Immature natural killer cell (primary cell): ENCODE data around the gene SBSN. TPM values are rescaled to one million over a fixed set of nuclear protein-coding genes. Genes with fewer than 3 reads are reported as not detected.
A peak's percentile ranks its signal among the peaks of the same experiment; 100 is the strongest.

Experiments used
- DNase-seq, 3 donors: peaks; one replicate each; pipeline ENCODE4 v3.0.0; 2022; ENCODE audit warnings: mixed read lengths in 1 of 3
- H3K27ac Mint-ChIP-seq, 6 donors: one replicate each; pipeline ENCODE4 v1.8.0; 2020; ENCODE audit warnings: mixed read lengths in 6 of 6, mild to moderate bottlenecking in 5 of 6, inconsistent platforms in 4 of 6, moderate library complexity in 3 of 6
- H3K27me3 Mint-ChIP-seq, 3 donors: one replicate each; pipeline ENCODE4 v1.8.0; 2020 to 2021; ENCODE audit warnings: low read depth in 3 of 3, mild to moderate bottlenecking in 3 of 3, mixed read lengths in 3 of 3, moderate library complexity in 3 of 3, inconsistent platforms in 1 of 3
- H3K36me3 Mint-ChIP-seq, 3 donors: one replicate each; pipeline ENCODE4 v1.8.0; 2020; ENCODE audit warnings: mixed read lengths in 3 of 3, inconsistent platforms in 2 of 3, mild to moderate bottlenecking in 2 of 3
- H3K4me1 Mint-ChIP-seq, 2 donors: one replicate each; pipeline ENCODE4 v1.8.0; 2020; ENCODE audit warnings: inconsistent platforms in 2 of 2, mild to moderate bottlenecking in 2 of 2, mixed read lengths in 2 of 2, moderate library complexity in 1 of 2
- H3K4me3 Mint-ChIP-seq, 5 donors: one replicate each; pipeline ENCODE4 v1.8.0; 2020; ENCODE audit warnings: mild to moderate bottlenecking in 5 of 5, mixed read lengths in 5 of 5, inconsistent platforms in 3 of 5, moderate library complexity in 3 of 5
- H3K9me3 Mint-ChIP-seq, 6 donors: one replicate each; pipeline ENCODE4 v1.8.0; 2020; ENCODE audit warnings: mild to moderate bottlenecking in 6 of 6, mixed read lengths in 6 of 6, inconsistent platforms in 4 of 6, moderate library complexity in 3 of 6
- polyA plus RNA-seq, 3 donors: library from polyadenylated mRNA; unstranded; fragments of 300-500 nt; fragmentation: Illumina TruSeq; gene quantifications; one replicate each; pipeline ENCODE4 v1.2.3, GENCODE V29; 2021

The SBSN gene
- polyA plus RNA-seq, 3 donors from 2014 or later = not detected

- Mint-ChIP-seq H3K4me1 (peaks cover 15 to 18% of the 10 kb centered on the region in 2 donors), H3K36me3 (peaks cover 0 to 4% (median 0%) of the 10 kb centered on the region in 3 donors), H3K27ac (no peak overlapping the region), H3K4me3 (no peak overlapping the region), H3K9me3 (no peaks in the 10 kb centered on the region), H3K27me3 (peaks cover 7 to 9% (median 8%) of the 10 kb centered on the region in 3 donors)
- DNase-seq = no peak
Measured at GRCh38 chr19:35549879-35550523, 21.9 kb upstream of the SBSN start.

- DNase-seq = peak; percentile 60 to 65 (median 61)
- Mint-ChIP-seq H3K9me3 (no peaks in the 10 kb centered on the region), H3K27ac (peak overlapping the region in 4 of 6 donors; percentile 53 to 79 (median 72)), H3K4me3 (no peak overlapping the region), H3K27me3 (peaks cover 7 to 9% (median 8%) of the 10 kb centered on the region in 3 donors), H3K36me3 (peaks cover 0 to 4% (median 0%) of the 10 kb centered on the region in 3 donors), H3K4me1 (peaks cover 22 to 25% of the 10 kb centered on the region in 2 donors)
Measured at GRCh38 chr19:35549174-35549788, 21.2 kb upstream of the SBSN start.

GRCh38 chr19:35546532-35546931 lies 18.4 kb upstream of the SBSN start:
- peaks cover 0 to 4% (median 0%) of the 10 kb centered on the region in 3 donors for H3K36me3 Mint-ChIP-seq
- H3K27me3 Mint-ChIP-seq = peaks cover 4 to 10% (median 9%) of the 10 kb centered on the region in 3 donors
- DNase-seq = no peak
- H3K27ac Mint-ChIP-seq = peak overlapping the region; percentile 73 to 97 (median 90)
- peaks cover 24 to 28% of the 10 kb centered on the region in 2 donors for H3K4me1 Mint-ChIP-seq
- no peaks in the 10 kb centered on the region for H3K9me3 Mint-ChIP-seq
- H3K4me3 Mint-ChIP-seq = peak overlapping the region; percentile 89 to 91 (median 90)

- peaks cover 24 to 28% of the 10 kb centered on the region in 2 donors for H3K4me1 Mint-ChIP-seq
- H3K27me3 Mint-ChIP-seq = peaks cover 4 to 10% (median 10%) of the 10 kb centered on the region in 3 donors
- DNase-seq = peak; percentile 85 to 86 (median 85)
- H3K4me3 Mint-ChIP-seq = peak overlapping the region; percentile 89 to 91 (median 90)
- peaks cover 0 to 4% (median 0%) of the 10 kb centered on the region in 3 donors for H3K36me3 Mint-ChIP-seq
- no peaks in the 10 kb centered on the region for H3K9me3 Mint-ChIP-seq
- H3K27ac Mint-ChIP-seq = peak overlapping the region; percentile 79 to 97 (median 90)
Measured at GRCh38 chr19:35545855-35546381, 17.8 kb upstream of the SBSN start.

- Mint-ChIP-seq H3K4me1 (peaks cover 24 to 28% of the 10 kb centered on the region in 2 donors), H3K36me3 (peaks cover 0 to 9% (median 0%) of the 10 kb centered on the region in 3 donors), H3K27ac (peak within 1 kb of the TSS; percentile 86 to 97 (median 94)), H3K27me3 (peaks cover 4 to 10% (median 10%) of the 10 kb centered on the region in 3 donors), H3K4me3 (peak within 1 kb of the TSS; percentile 89 to 91 (median 90)), H3K9me3 (no peaks in the 10 kb centered on the region)
- peak; percentile 81 to 83 (median 83) for DNase-seq
Measured at GRCh38 chr19:35545001-35545854, 17.1 kb upstream of the SBSN start, which contains the start of gene TMEM147. TSS of gene TMEM147 (plus strand) at chr19:35545626. CDS start at chr19:35545740, 114 bp downstream.

- Mint-ChIP-seq H3K27ac (peak overlapping the region; percentile 86 to 95 (median 94)), H3K4me1 (peaks cover 29 to 30% of the 10 kb centered on the region in 2 donors), H3K9me3 (no peaks in the 10 kb centered on the region), H3K36me3 (peaks cover 0 to 8% (median 0%) of the 10 kb centered on the region in 3 donors), H3K27me3 (peaks cover 4 to 10% (median 10%) of the 10 kb centered on the region in 3 donors), H3K4me3 (peak overlapping the region; percentile 87 to 91 (median 89))
- no peak for DNase-seq
Measured at GRCh38 chr19:35544110-35544802, 16.1 kb upstream of the SBSN start.

GRCh38 chr19:35543280-35544109 lies 15.4 kb upstream of the SBSN start:
- H3K27ac Mint-ChIP-seq = no peak overlapping the region
- H3K36me3 Mint-ChIP-seq = peaks cover 0 to 5% (median 0%) of the 10 kb centered on the region in 3 donors
- H3K4me3 Mint-ChIP-seq = peak overlapping the region in 1 of 5 donors; percentile 89
- no peak for DNase-seq
- H3K4me1 Mint-ChIP-seq = peaks cover 31 to 33% of the 10 kb centered on the region in 2 donors
- no peaks in the 10 kb centered on the region for H3K9me3 Mint-ChIP-seq
- H3K27me3 Mint-ChIP-seq = peaks cover 4 to 10% (median 10%) of the 10 kb centered on the region in 3 donors

- no peak for DNase-seq
- Mint-ChIP-seq H3K36me3 (peaks cover 0 to 5% (median 0%) of the 10 kb centered on the region in 3 donors), H3K27ac (no peak overlapping the region), H3K4me1 (peaks cover 29 to 33% of the 10 kb centered on the region in 2 donors), H3K9me3 (no peaks in the 10 kb centered on the region), H3K4me3 (no peak overlapping the region), H3K27me3 (peaks cover 7 to 9% (median 8%) of the 10 kb centered on the region in 3 donors)
Measured at GRCh38 chr19:35542209-35542608, 14.1 kb upstream of the SBSN start.

GRCh38 chr19:35540356-35540927 lies 12.3 kb upstream of the SBSN start:
- Mint-ChIP-seq H3K36me3 (peaks cover 0 to 5% (median 0%) of the 10 kb centered on the region in 3 donors), H3K27me3 (peaks cover 2 to 12% (median 4%) of the 10 kb centered on the region in 3 donors), H3K9me3 (no peaks in the 10 kb centered on the region), H3K4me1 (peaks cover 25 to 32% of the 10 kb centered on the region in 2 donors), H3K4me3 (no peak overlapping the region), H3K27ac (peak overlapping the region in 2 of 6 donors; percentile 3 to 49)
- DNase-seq = no peak

DNA sequence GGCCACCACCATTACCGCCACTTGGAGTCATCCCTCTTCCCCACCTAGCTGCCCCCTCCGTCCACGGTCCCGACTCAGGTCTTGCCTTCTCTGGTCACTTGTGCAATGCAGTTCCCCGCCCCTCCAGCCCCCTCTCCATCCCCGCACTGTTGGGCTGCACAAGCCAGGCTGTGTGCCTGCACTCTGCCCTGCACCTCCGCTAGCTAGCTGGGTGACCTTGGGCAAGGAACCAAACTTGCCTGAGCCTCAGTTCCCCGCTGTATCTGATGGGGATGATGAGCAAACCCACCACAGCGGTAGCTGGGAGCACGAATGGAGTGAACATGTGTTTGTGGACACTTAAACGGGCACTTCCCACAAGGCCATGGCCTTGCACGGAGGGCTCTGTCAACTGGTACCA lies 11.7 kb upstream of the SBSN start:
- Mint-ChIP-seq H3K9me3 (no peaks in the 10 kb centered on the region), H3K4me3 (no peak overlapping the region), H3K4me1 (peaks cover 27 to 32% of the 10 kb centered on the region in 2 donors), H3K27me3 (peaks cover 2 to 14% (median 5%) of the 10 kb centered on the region in 3 donors), H3K36me3 (peaks cover 0 to 5% (median 0%) of the 10 kb centered on the region in 3 donors), H3K27ac (peak overlapping the region in 1 of 6 donors; percentile 49)
- DNase-seq = no peak

- no peak for DNase-seq
- peaks cover 24 to 31% of the 10 kb centered on the region in 2 donors for H3K4me1 Mint-ChIP-seq
Measured at GRCh38 chr19:35539314-35539713, 11.2 kb upstream of the SBSN start.

More at GRCh38 chr19:35539314-35539713, 11.2 kb upstream of the SBSN start:
- Mint-ChIP-seq H3K27ac (peak overlapping the region in 2 of 6 donors; percentile 17 to 28), H3K9me3 (no peaks in the 10 kb centered on the region), H3K36me3 (peaks cover 0 to 5% (median 0%) of the 10 kb centered on the region in 3 donors), H3K4me3 (no peak overlapping the region), H3K27me3 (peaks cover 2 to 16% (median 6%) of the 10 kb centered on the region in 3 donors)
